NCI-H748 treated with DMSO at 0.1 percent for 48 hours (cell line): Measurements from ENCODE around the gene RANBP17.
"Not testable (repeated sequence)": the region's sequence is repeated elsewhere in the genome, so short reads cannot be mapped to it uniquely, and the experiment has no call there.

Source experiments
- DNase-seq: peaks from one replicate; lab custom pipeline; 2025; lab: John Stamatoyannopoulos, UW

Gene RANBP17

GRCh38 chr5:170861917-170862766, at the start of gene RANBP17:
TSS of gene RANBP17 (plus strand) at chr5:170862018.
- peak; percentile 67 for DNase-seq

- DNase-seq: no peak
Observed at GRCh38 chr5:170813231-170813630, 48.6 kb upstream of the RANBP17 start.

GRCh38 chr5:170817195-170817594, 44.6 kb upstream of the RANBP17 start:
- no peak for DNase-seq

GRCh38 chr5:170818232-170818631, 43.6 kb upstream of the RANBP17 start:
- no peak for DNase-seq

- no peak for DNase-seq
Observed at GRCh38 chr5:170819824-170820223, 42.0 kb upstream of the RANBP17 start.

- no peak for DNase-seq
Observed at GRCh38 chr5:170821257-170821800, 40.5 kb upstream of the RANBP17 start.

GRCh38 chr5:170826117-170826516, 35.7 kb upstream of the RANBP17 start:
- no peak for DNase-seq

- no peak for DNase-seq
Observed at GRCh38 chr5:170832241-170832640, 29.6 kb upstream of the RANBP17 start.

- DNase-seq: not testable (repeated sequence)
Observed at GRCh38 chr5:170833981-170834380, 27.8 kb upstream of the RANBP17 start.

GRCh38 chr5:170836226-170836625, 25.6 kb upstream of the RANBP17 start:
- no peak for DNase-seq

- no peak for DNase-seq
Observed at GRCh38 chr5:170843870-170844269, 17.9 kb upstream of the RANBP17 start.

GRCh38 chr5:170844651-170845050, 17.2 kb upstream of the RANBP17 start:
- DNase-seq: no peak

GRCh38 chr5:170846416-170846815, 15.4 kb upstream of the RANBP17 start:
- no peak for DNase-seq

- DNase-seq: no peak
Observed at GRCh38 chr5:170846846-170847245, 15.0 kb upstream of the RANBP17 start.

GRCh38 chr5:170848033-170848432, 13.8 kb upstream of the RANBP17 start:
- DNase-seq: no peak

- DNase-seq: no peak
Observed at GRCh38 chr5:170849374-170849773, 12.4 kb upstream of the RANBP17 start.

- DNase-seq: no peak
Observed at GRCh38 chr5:170854566-170854965, 7.3 kb upstream of the RANBP17 start.

GRCh38 chr5:170857066-170857465, 4.8 kb upstream of the RANBP17 start:
- DNase-seq: no peak

- DNase-seq: no peak
Observed at GRCh38 chr5:170860415-170860814, 1.4 kb upstream of the RANBP17 start.

- no peak for DNase-seq
Observed at GRCh38 chr5:170860818-170861666, 776 bp upstream of the RANBP17 start.

- no peak for DNase-seq
Observed at GRCh38 chr5:170861667-170861916, 226 bp upstream of the RANBP17 start.

- DNase-seq: no peak
Observed at GRCh38 chr5:170863646-170864045, 1.8 kb downstream of the RANBP17 start.

- DNase-seq: no peak
Observed at GRCh38 chr5:170865622-170866021, 3.8 kb downstream of the RANBP17 start.
